HG03196 (cell line): Measurements from ENCODE around the gene C1QTNF5.

Source experiments
- ATAC-seq: cut with Tn5 transposase; IDR thresholded peaks from one replicate; pipeline ENCODE4 v1.9.1; 2021; ENCODE audit not compliant: unreplicated experiment

Gene C1QTNF5

GRCh38 chr11:119297938-119298337, 42.7 kb downstream of the C1QTNF5 start:
- no peak for ATAC-seq

- no peak for ATAC-seq
These were observed 45.5 kb downstream of the C1QTNF5 start for GRCh38 chr11:119295178-119295577.

GRCh38 chr11:119293461-119293860, 47.2 kb downstream of the C1QTNF5 start:
- no peak for ATAC-seq

- ATAC-seq = no peak
These were observed 49.7 kb downstream of the C1QTNF5 start for GRCh38 chr11:119290894-119291497.
